OCI-LY1 (cell line): ENCODE data around the gene SEMA3D.

Source experiments
- H2AFZ ChIP-seq: fragments of 200-600 bp; sonication (generic), shearing (Covaris generic); 2 replicates; pipeline ENCODE4 v1.6.0; 2014; ENCODE audit warnings: antibody characterized with exemption, mild to moderate bottlenecking, low read length
- H3F3A ChIP-seq: fragments of 200-600 bp; sonication (generic), shearing (Covaris generic); 2 replicates; pipeline ENCODE4 v1.6.0; 2014; ENCODE audit warnings: mild to moderate bottlenecking, antibody characterized with exemption, low read length, moderate library complexity; ENCODE audit not compliant: insufficient read depth
- H3K27ac ChIP-seq: fragments of 200-600 bp; sonication (generic); 2 replicates; pipeline ENCODE4 v1.5.1; 2014; ENCODE audit warnings: low read length, mixed run types, mild to moderate bottlenecking, low read depth; ENCODE audit not compliant: poor library complexity, severe bottlenecking
- H3K27me3 ChIP-seq: fragments of 200-600 bp; sonication (generic); 2 replicates; pipeline ENCODE4 v1.6.0; 2014; ENCODE audit warnings: antibody characterized with exemption, mild to moderate bottlenecking, low read length, moderate library complexity; ENCODE audit not compliant: insufficient read depth
- H3K36me3 ChIP-seq: fragments of 200-600 bp; sonication (generic); 2 replicates; pipeline ENCODE4 v1.6.1; 2014; ENCODE audit warnings: mild to moderate bottlenecking, antibody characterized with exemption, low read length, moderate library complexity, mixed read lengths; ENCODE audit not compliant: insufficient read depth
- H3K4me1 ChIP-seq: fragments of 200-600 bp; sonication (generic); 2 replicates; pipeline ENCODE4 v1.5.1; 2014; ENCODE audit warnings: mild to moderate bottlenecking, low read length, moderate library complexity; ENCODE audit not compliant: insufficient read depth, severe bottlenecking
- H3K4me2 ChIP-seq: fragments of 200-600 bp; sonication (generic), shearing (Covaris generic); 2 replicates; pipeline ENCODE4 v1.6.1; 2014; ENCODE audit warnings: low read length
- H3K4me3 ChIP-seq: fragments of 200-600 bp; sonication (generic); 2 replicates; pipeline ENCODE4 v1.5.1; 2014; ENCODE audit warnings: low read length, low read depth, mild to moderate bottlenecking, mixed read lengths; ENCODE audit not compliant: poor library complexity, severe bottlenecking
- H3K79me2 ChIP-seq: fragments of 200-600 bp; shearing (Covaris generic); 2 replicates; pipeline ENCODE4 v1.6.1; 2016; ENCODE audit warnings: mixed run types, low read length, mixed read lengths; ENCODE audit not compliant: insufficient read depth
- H3K9ac ChIP-seq: fragments of 200-600 bp; sonication (generic), shearing (Covaris generic); 2 replicates; pipeline ENCODE4 v1.6.1; 2014; ENCODE audit warnings: mild to moderate bottlenecking, low read length, mixed read lengths
- H3K9me2 ChIP-seq: fragments of 200-600 bp; sonication (generic), shearing (Covaris generic); 2 replicates; pipeline ENCODE4 v1.6.1; 2014; ENCODE audit warnings: low read depth, mild to moderate bottlenecking, low read length, mixed read lengths
- H3K9me3 ChIP-seq: fragments of 200-600 bp; shearing (Covaris generic); 2 replicates; pipeline ENCODE4 v1.6.1; 2014; ENCODE audit warnings: low read length, mixed read lengths
- H4K20me1 ChIP-seq: fragments of 200-600 bp; sonication (generic), shearing (Covaris generic); 2 replicates; pipeline ENCODE4 v1.6.0; 2016; ENCODE audit warnings: mild to moderate bottlenecking, low read length; ENCODE audit not compliant: insufficient read depth
- CTCF ChIP-seq: fragments of 200-600 bp; sonication (generic), shearing (Covaris generic); IDR thresholded peaks from 2 replicates; pipeline ENCODE4 v1.5.1; 2017; ENCODE audit warnings: mild to moderate bottlenecking, antibody characterized with exemption, low read length, moderate library complexity, mixed read lengths
- EZH2 ChIP-seq: fragments of 200-600 bp; sonication (generic), shearing (Covaris generic); IDR thresholded peaks from 2 replicates; pipeline ENCODE4 v1.8.0; 2017; ENCODE audit warnings: borderline replicate concordance, mixed run types, mild to moderate bottlenecking, antibody characterized with exemption, low read length, moderate library complexity, mixed read lengths

Gene SEMA3D

GRCh38 chr7:84953234-84953633, 233.6 kb downstream of the SEMA3D start:
- Histone ChIP-seq H3K79me2 (no peaks in the 10 kb centered on the region), H3K9me2 (no peaks in the 10 kb centered on the region), H3K4me3 (no peak overlapping the region), H3K9me3 (no peaks in the 10 kb centered on the region), H3F3A (no peaks in the 10 kb centered on the region), H3K4me1 (no peaks in the 10 kb centered on the region), H3K27me3 (no peaks in the 10 kb centered on the region), H3K9ac (no peak overlapping the region), H3K4me2 (no peak overlapping the region), H3K36me3 (no peaks in the 10 kb centered on the region), H4K20me1 (no peaks in the 10 kb centered on the region), H3K27ac (no peak overlapping the region), H2AFZ (no peak overlapping the region)
- TF ChIP-seq EZH2 (no peak), CTCF (no peak)

- TF ChIP-seq EZH2 (no peak), CTCF (no peak)
- no peak overlapping the region for H3K9ac ChIP-seq
- no peaks in the 10 kb centered on the region for H3K27me3 ChIP-seq
- H3K27ac ChIP-seq = no peak overlapping the region
- no peaks in the 10 kb centered on the region for H4K20me1 ChIP-seq
- no peak overlapping the region for H3K4me2 ChIP-seq
- no peaks in the 10 kb centered on the region for H3K36me3 ChIP-seq
- H3F3A ChIP-seq = no peaks in the 10 kb centered on the region
- no peaks in the 10 kb centered on the region for H3K4me1 ChIP-seq
- no peak overlapping the region for H2AFZ ChIP-seq
- H3K9me3 ChIP-seq = no peaks in the 10 kb centered on the region
- H3K9me2 ChIP-seq = no peaks in the 10 kb centered on the region
- no peaks in the 10 kb centered on the region for H3K79me2 ChIP-seq
- no peak overlapping the region for H3K4me3 ChIP-seq
These were observed 236.0 kb downstream of the SEMA3D start for GRCh38 chr7:84950836-84951235.

- no peak for TF ChIP-seq EZH2
- no peak for TF ChIP-seq CTCF
- no peaks in the 10 kb centered on the region for H3K9me2 ChIP-seq
- H3K9me3 ChIP-seq = no peaks in the 10 kb centered on the region
These were observed 237.4 kb downstream of the SEMA3D start for GRCh38 chr7:84949501-84949900.

More at GRCh38 chr7:84949501-84949900, 237.4 kb downstream of the SEMA3D start:
- Histone ChIP-seq H3K4me1 (no peaks in the 10 kb centered on the region), H3K79me2 (no peaks in the 10 kb centered on the region), H2AFZ (no peak overlapping the region), H3K4me2 (no peak overlapping the region), H4K20me1 (no peaks in the 10 kb centered on the region), H3K9ac (no peak overlapping the region), H3K27ac (no peak overlapping the region), H3F3A (no peaks in the 10 kb centered on the region), H3K27me3 (no peaks in the 10 kb centered on the region), H3K4me3 (no peak overlapping the region), H3K36me3 (no peaks in the 10 kb centered on the region)
